A673 (cell line): Measurements from ENCODE around the gene C1QTNF9. TPM values are rescaled to one million over a fixed set of nuclear protein-coding genes. Genes with fewer than 3 reads are reported as not detected.

Source experiments
- BruUV-seq: library from RNA; stranded (reverse); fragments of 400-500 nt; replicated peaks from 2 replicates; lab custom pipeline; 2021; lab: Mats Ljungman, UMichigan
- CTCF ChIA-PET: fragments of 300-600 bp; sonication (Branson Sonifier 250); formaldehyde crosslinking; loops from one replicate; lab custom pipeline; 2022; ENCODE audit warnings: antibody characterized with exemption; lab: Charles Lee
- POLR2A ChIA-PET: fragments of 300-600 bp; sonication (Branson Sonifier 250); formaldehyde crosslinking; loops from one replicate; lab custom pipeline; 2022; ENCODE audit warnings: antibody characterized with exemption; ENCODE audit not compliant: low non-redundant PET; lab: Charles Lee
- DNase-seq: peaks from one replicate; pipeline ENCODE4 v3.0.0-alpha.2; 2015; ENCODE audit warnings: low spot score
- H3K27ac ChIP-seq: fragments of 200-600 bp; sonication (generic); 2 replicates; pipeline ENCODE4 v1.5.1; 2016; ENCODE audit warnings: mixed run types, low read depth, mild to moderate bottlenecking, mixed read lengths, antibody characterized with exemption, low read length; ENCODE audit not compliant: poor library complexity, severe bottlenecking
- H3K27me3 ChIP-seq: fragments of 200-600 bp; sonication (generic); replicated peaks from 2 replicates; pipeline ENCODE4 v1.6.1; 2017; ENCODE audit warnings: mixed run types, low read depth, mild to moderate bottlenecking, mixed read lengths, antibody characterized with exemption, low read length; ENCODE audit not compliant: insufficient read depth, poor library complexity
- H3K36me3 ChIP-seq: fragments of 200-600 bp; sonication (generic); 2 replicates; pipeline ENCODE4 v1.6.1; 2016; ENCODE audit warnings: mixed run types, mild to moderate bottlenecking, mixed read lengths, antibody characterized with exemption, low read length; ENCODE audit not compliant: insufficient read depth, poor library complexity, severe bottlenecking
- H3K4me1 ChIP-seq: fragments of 200-600 bp; sonication (generic); 2 replicates; pipeline ENCODE4 v1.6.1; 2017; ENCODE audit warnings: mixed run types, mild to moderate bottlenecking, mixed read lengths, antibody characterized with exemption, low read length; ENCODE audit not compliant: insufficient read depth, poor library complexity, severe bottlenecking
- H3K4me3 ChIP-seq: fragments of 200-600 bp; sonication (generic); 2 replicates; pipeline ENCODE4 v1.5.1; 2016; ENCODE audit warnings: low read depth, mixed run types, mild to moderate bottlenecking, mixed read lengths, low read length; ENCODE audit not compliant: poor library complexity, severe bottlenecking
- H3K9me3 ChIP-seq: fragments of 200-600 bp; sonication (generic); 2 replicates; pipeline ENCODE4 v1.6.1; 2016; ENCODE audit warnings: mixed run types, low read depth, mild to moderate bottlenecking, mixed read lengths, antibody characterized with exemption, low read length; ENCODE audit not compliant: poor library complexity, severe bottlenecking
- CTCF ChIP-seq: fragments of 300-800, 200-600 bp; sonication (generic); conservative IDR thresholded peaks from 2 replicates; pipeline ENCODE4 v1.5.1; 2017; ENCODE audit warnings: low read depth, mild to moderate bottlenecking, antibody characterized with exemption, low read length, moderate library complexity, mixed read lengths
- EZH2 ChIP-seq: fragments of 200-600 bp; sonication (generic); IDR thresholded peaks from 2 replicates; pipeline ENCODE4 v1.6.1; 2017; ENCODE audit warnings: borderline replicate concordance, low read depth, mild to moderate bottlenecking, mixed read lengths, antibody characterized with exemption, low read length; ENCODE audit not compliant: poor library complexity, severe bottlenecking
- intact Hi-C: fragments of 100-400 bp; cut with micrococcal nuclease; formaldehyde crosslinking; loops from one replicate; pipeline ENCODE4 v1.10.0; 2022; ENCODE audit not compliant: unreplicated experiment
- total RNA-seq: library from RNA; stranded (reverse); gene quantifications from 2 replicates; pipeline ENCODE4 v1.2.3, GENCODE V29; 2021

Gene C1QTNF9
- total RNA-seq, 1 experiment from 2014 or later = 0.34 TPM

GRCh38 chr13:24328145-24328544 lies 18.8 kb downstream of the C1QTNF9 start:
- no peak for DNase-seq
- peak overlapping the region; percentile 31 for H3K4me3 ChIP-seq
- H3K27me3 ChIP-seq = no peaks in the 10 kb centered on the region
- ChIA-PET POLR2A (no interaction called here), CTCF (no interaction called here)
- H3K27ac ChIP-seq = no peak overlapping the region
- no TSS peak for BruUV-seq
- TF ChIP-seq CTCF (no peak), EZH2 (no peak)
- H3K36me3 ChIP-seq = no peaks in the 10 kb centered on the region
- intact Hi-C loops = no loop called here
- H3K9me3 ChIP-seq = no peaks in the 10 kb centered on the region
- H3K4me1 ChIP-seq = no peaks in the 10 kb centered on the region

- H3K27me3 ChIP-seq = no peaks in the 10 kb centered on the region
- no peak overlapping the region for H3K4me3 ChIP-seq
- no peak for TF ChIP-seq EZH2
- TF ChIP-seq CTCF = no peak
- H3K27ac ChIP-seq = no peak overlapping the region
- CTCF ChIA-PET = no interaction called here
- POLR2A ChIA-PET = interaction anchor here (0.5 kb wide), 1 partner anchor 449 kb away, joined by 3 read pairs; no protein-coding TSS in a partner anchor
- no TSS peak for BruUV-seq
- no peaks in the 10 kb centered on the region for H3K9me3 ChIP-seq
- intact Hi-C loops = no loop called here
- H3K4me1 ChIP-seq = no peaks in the 10 kb centered on the region
- no peak for DNase-seq
- H3K36me3 ChIP-seq = no peaks in the 10 kb centered on the region
Observed at GRCh38 chr13:24338721-24339120, 29.3 kb downstream of the C1QTNF9 start.

GRCh38 chr13:24339937-24340607 lies 30.7 kb downstream of the C1QTNF9 start:
- no peaks in the 10 kb centered on the region for H3K27me3 ChIP-seq
- intact Hi-C loops = no loop called here
- DNase-seq = no peak
- ChIA-PET CTCF (no interaction called here), POLR2A (no interaction called here)
- H3K27ac ChIP-seq = no peak overlapping the region
- no peaks in the 10 kb centered on the region for H3K36me3 ChIP-seq
- H3K4me1 ChIP-seq = no peaks in the 10 kb centered on the region
- H3K9me3 ChIP-seq = no peaks in the 10 kb centered on the region
- BruUV-seq = no TSS peak
- TF ChIP-seq EZH2 (no peak), CTCF (no peak)
- no peak overlapping the region for H3K4me3 ChIP-seq
